ENCODE results near the gene ELAVL1. TPM values are rescaled to one million over a fixed set of nuclear protein-coding genes. Genes with fewer than 3 reads are reported as not detected.
"Not testable (repeated sequence)": the region's sequence is repeated elsewhere in the genome, so short reads cannot be mapped to it uniquely, and the experiment has no call there.

The ELAVL1 gene
- 44.5 and 92.3 TPM in 2 replicates for total RNA-seq

GRCh38 chr19:8005534-8006256 lies at the start of gene ELAVL1:
TSS of gene ELAVL1 (minus strand) at chr19:8005641. CDS start at chr19:7991815, 13,826 bp downstream.
- DNase-seq (ENCODE audit: low read depth): peak; percentile 59

- DNase-seq (ENCODE audit: low read depth): no peak
These were observed 48.7 kb upstream of the ELAVL1 start for GRCh38 chr19:8054169-8054568.

- DNase-seq (ENCODE audit: low read depth): no peak
These were observed 47.0 kb upstream of the ELAVL1 start, which contains the start of gene CCL25 for GRCh38 chr19:8052464-8052859. TSS of gene CCL25 (plus strand) at chr19:8052760. CDS start at chr19:8053050, 290 bp downstream.

- peak; percentile 62 for DNase-seq (ENCODE audit: low read depth)
These were observed 45.0 kb upstream of the ELAVL1 start for GRCh38 chr19:8050274-8051096.

- DNase-seq (ENCODE audit: low read depth): no peak
These were observed 41.2 kb upstream of the ELAVL1 start for GRCh38 chr19:8046569-8047165.

- DNase-seq (ENCODE audit: low read depth): no peak
These were observed 40.6 kb upstream of the ELAVL1 start for GRCh38 chr19:8045872-8046568.

GRCh38 chr19:8044018-8044417 lies 38.6 kb upstream of the ELAVL1 start:
- DNase-seq (ENCODE audit: low read depth): no peak

GRCh38 chr19:8042900-8043299 lies 37.5 kb upstream of the ELAVL1 start:
- no peak for DNase-seq (ENCODE audit: low read depth)

- DNase-seq (ENCODE audit: low read depth): no peak
These were observed 36.1 kb upstream of the ELAVL1 start for GRCh38 chr19:8041531-8041931.

- DNase-seq (ENCODE audit: low read depth): no peak
These were observed 33.8 kb upstream of the ELAVL1 start for GRCh38 chr19:8039231-8039630.

GRCh38 chr19:8038815-8039214 lies 33.4 kb upstream of the ELAVL1 start:
- DNase-seq (ENCODE audit: low read depth): no peak

- DNase-seq (ENCODE audit: low read depth): no peak
These were observed 31.1 kb upstream of the ELAVL1 start for GRCh38 chr19:8036434-8037099.

GRCh38 chr19:8034178-8034525 lies 28.7 kb upstream of the ELAVL1 start:
- DNase-seq (ENCODE audit: low read depth): no peak

- DNase-seq (ENCODE audit: low read depth): not testable (repeated sequence)
These were observed 28.1 kb upstream of the ELAVL1 start for GRCh38 chr19:8033287-8034177.

- no peak for DNase-seq (ENCODE audit: low read depth)
These were observed 25.5 kb upstream of the ELAVL1 start for GRCh38 chr19:8030960-8031359.

GRCh38 chr19:8028951-8029491 lies 23.6 kb upstream of the ELAVL1 start:
- DNase-seq (ENCODE audit: low read depth): peak; percentile 30

GRCh38 chr19:8025316-8025715 lies 19.9 kb upstream of the ELAVL1 start:
- DNase-seq (ENCODE audit: low read depth): no peak

- not testable (repeated sequence) for DNase-seq (ENCODE audit: low read depth)
These were observed 18.8 kb upstream of the ELAVL1 start for GRCh38 chr19:8024256-8024655.

GRCh38 chr19:8023371-8023770 lies 17.9 kb upstream of the ELAVL1 start:
- DNase-seq (ENCODE audit: low read depth): no peak

GRCh38 chr19:8022275-8022674 lies 16.8 kb upstream of the ELAVL1 start:
- no peak for DNase-seq (ENCODE audit: low read depth)
